ENCODE measurements around the gene SMC1B.

DNA sequence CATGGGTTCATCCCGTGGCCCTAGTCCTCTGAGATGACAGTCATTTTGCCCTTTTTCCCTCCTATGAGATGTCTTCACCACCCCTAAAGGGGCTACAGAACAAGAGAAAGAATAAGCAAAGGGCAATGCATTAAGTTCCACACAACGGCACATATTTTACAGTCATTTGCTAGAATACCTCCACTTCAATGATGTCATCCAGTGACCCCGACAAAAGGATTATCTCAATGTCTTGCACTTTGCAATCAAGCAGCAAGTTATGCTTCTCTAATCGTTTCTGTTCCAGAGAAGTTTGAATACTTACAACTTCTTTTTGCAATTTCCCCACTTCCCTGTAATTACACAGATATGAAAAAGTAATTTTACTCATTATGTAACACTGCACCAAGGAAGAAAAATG is 53.8 kb downstream of the SMC1B start:
- TF ChIP-seq POLR2A (IDR thresholded peaks at IDR 0.05; ENCODE audit: low read depth, low read length) (no peak), POLR2AphosphoS5 (IDR thresholded peaks at IDR 0.05; ENCODE audit: low read depth, low read length) (no peak), TAF1 (IDR thresholded peaks at IDR 0.05; ENCODE audit: borderline replicate concordance, low read depth, low read length) (no peak)

Measured in GM12892 (cell line).